Caco-2 (cell line): Measurements from ENCODE around the gene FAM181A. TPM values are rescaled to one million over a fixed set of nuclear protein-coding genes. Genes with fewer than 3 reads are reported as not detected.

Source experiments
- BruUV-seq: library from RNA; stranded (reverse); fragments of 400-500 nt; replicated peaks from 2 replicates; lab custom pipeline; 2021; lab: Mats Ljungman, UMichigan
- CTCF ChIA-PET: fragments of 300-600 bp; sonication (Branson Sonifier 250); formaldehyde crosslinking; loops from one replicate; lab custom pipeline; 2022; ENCODE audit warnings: antibody characterized with exemption; lab: Charles Lee
- POLR2A ChIA-PET: fragments of 300-600 bp; sonication (Branson Sonifier 250); formaldehyde crosslinking; loops from one replicate; lab custom pipeline; 2022; ENCODE audit warnings: antibody characterized with exemption; lab: Charles Lee
- DNase-seq, 2 experiments: peaks; one replicate each; pipeline versions ENCODE4 v3.0.0 to v3.0.0-alpha.2; 2020 to 2022
- H3K27me3 ChIP-seq: replicated peaks from 2 replicates; pipeline ENCODE4 v1.6.0; 2011; ENCODE audit warnings: low read length; ENCODE audit not compliant: control insufficient read depth, insufficient read depth
- H3K36me3 ChIP-seq: 2 replicates; pipeline ENCODE4 v1.5.1; 2011; ENCODE audit warnings: low read length; ENCODE audit not compliant: control insufficient read depth, insufficient read depth
- H3K4me1 ChIP-seq: fragments of 250-450 bp; sonication (Bioruptor Pico); 2 replicates; pipeline ENCODE4 v1.5.1; 2020; ENCODE audit warnings: mild to moderate bottlenecking
- H3K4me3 ChIP-seq: 2 replicates; pipeline ENCODE4 v1.5.1; 2011; ENCODE audit warnings: low read depth, mild to moderate bottlenecking, control low read depth, low read length
- H3K9me3 ChIP-seq: fragments of 250-450 bp; sonication (Bioruptor Pico); 2 replicates; pipeline ENCODE4 v1.5.1; 2020; ENCODE audit warnings: mild to moderate bottlenecking, moderate library complexity
- H3K27ac Mint-ChIP-seq: one replicate; pipeline ENCODE4 v1.8.0; 2022; ENCODE audit warnings: mixed read lengths; ENCODE audit not compliant: unreplicated experiment
- H3K27me3 Mint-ChIP-seq: one replicate; pipeline ENCODE4 v1.8.0; 2022; ENCODE audit warnings: mixed read lengths; ENCODE audit not compliant: insufficient read depth, unreplicated experiment
- H3K36me3 Mint-ChIP-seq: one replicate; pipeline ENCODE4 v1.8.0; 2022; ENCODE audit warnings: mild to moderate bottlenecking, mixed read lengths; ENCODE audit not compliant: insufficient read depth, unreplicated experiment
- H3K4me1 Mint-ChIP-seq: one replicate; pipeline ENCODE4 v1.8.0; 2022; ENCODE audit warnings: low read depth, mixed read lengths; ENCODE audit not compliant: unreplicated experiment
- H3K4me3 Mint-ChIP-seq: one replicate; pipeline ENCODE4 v1.8.0; 2022; ENCODE audit warnings: mild to moderate bottlenecking, moderate library complexity, mixed read lengths; ENCODE audit not compliant: unreplicated experiment
- H3K9me3 Mint-ChIP-seq: one replicate; pipeline ENCODE4 v1.8.0; 2022; ENCODE audit warnings: mixed read lengths; ENCODE audit not compliant: unreplicated experiment
- CTCF ChIP-seq, 2 experiments: fragments of 200-600 bp in 1 of 2; IDR thresholded peaks; 1 replicate in 1 of 2; 2 replicates in 1 of 2; pipeline versions ENCODE4 v1.5.1 to v1.8.0; 2011 to 2022; ENCODE audit warnings: antibody characterized with exemption in 1 of 2, control low read depth in 1 of 2, inconsistent platforms in 1 of 2, low read depth in 1 of 2, low read length in 1 of 2, mild to moderate bottlenecking in 1 of 2, moderate library complexity in 1 of 2; ENCODE audit not compliant: insufficient read depth in 1 of 2, severe bottlenecking in 1 of 2, unreplicated experiment in 1 of 2
- intact Hi-C: fragments of 100-400 bp; cut with micrococcal nuclease; formaldehyde crosslinking; loops from one replicate; pipeline ENCODE4 v1.10.0; 2022; ENCODE audit not compliant: unreplicated experiment
- total RNA-seq: library from RNA; stranded (reverse); gene quantifications from 2 replicates; pipeline ENCODE4 v1.2.3, GENCODE V29; 2022

Gene FAM181A
- total RNA-seq, 1 experiment from 2014 or later = not detected

GRCh38 chr14:93961620-93962019, 34.5 kb downstream of the FAM181A start:
- H3K36me3 ChIP-seq = no peaks in the 10 kb centered on the region
- H3K4me3 ChIP-seq = no peak overlapping the region
- Mint-ChIP-seq H3K4me3 (no peak overlapping the region), H3K9me3 (no peaks in the 10 kb centered on the region), H3K27me3 (no peaks in the 10 kb centered on the region), H3K27ac (no peak overlapping the region), H3K4me1 (peaks cover 14% of the 10 kb centered on the region), H3K36me3 (no peaks in the 10 kb centered on the region)
- ChIA-PET POLR2A (no interaction called here), CTCF (no interaction called here)
- TF ChIP-seq CTCF (IDR thresholded peaks at IDR 0.05; ENCODE audit: insufficient read depth in 1 of 2, low read depth in 1 of 2, low read length in 1 of 2, severe bottlenecking in 1 of 2, unreplicated experiment in 1 of 2) = no peak
- no peaks in the 10 kb centered on the region for H3K9me3 ChIP-seq
- peaks cover 51% of the 10 kb centered on the region for H3K4me1 ChIP-seq
- no peak for DNase-seq
- intact Hi-C loops = no loop called here
- no peaks in the 10 kb centered on the region for H3K27me3 ChIP-seq
- no TSS peak for BruUV-seq

GRCh38 chr14:93962701-93963601, 35.8 kb downstream of the FAM181A start:
- ChIA-PET POLR2A (no interaction called here), CTCF (interaction anchor here (0.6 kb wide), 1 partner anchor 9 kb away, joined by 3 read pairs; no protein-coding TSS in a partner anchor)
- BruUV-seq = no TSS peak
- Histone ChIP-seq H3K4me3 (no peak overlapping the region), H3K4me1 (peaks cover 42% of the 10 kb centered on the region), H3K9me3 (no peaks in the 10 kb centered on the region), H3K27me3 (no peaks in the 10 kb centered on the region), H3K36me3 (no peaks in the 10 kb centered on the region)
- TF ChIP-seq CTCF (IDR thresholded peaks at IDR 0.05; ENCODE audit: insufficient read depth in 1 of 2, low read depth in 1 of 2, low read length in 1 of 2, severe bottlenecking in 1 of 2, unreplicated experiment in 1 of 2) = no peak
- peaks cover 14% of the 10 kb centered on the region for H3K4me1 Mint-ChIP-seq
- no peak overlapping the region for H3K27ac Mint-ChIP-seq
- no peaks in the 10 kb centered on the region for H3K36me3 Mint-ChIP-seq
- H3K4me3 Mint-ChIP-seq = no peak overlapping the region
- intact Hi-C loops = no loop called here
- H3K9me3 Mint-ChIP-seq = no peaks in the 10 kb centered on the region
- no peaks in the 10 kb centered on the region for H3K27me3 Mint-ChIP-seq
- DNase-seq = no peak

GRCh38 chr14:93963692-93964091, 36.5 kb downstream of the FAM181A start:
- Histone ChIP-seq H3K36me3 (no peaks in the 10 kb centered on the region), H3K27me3 (no peaks in the 10 kb centered on the region), H3K9me3 (no peaks in the 10 kb centered on the region), H3K4me3 (no peak overlapping the region), H3K4me1 (peaks cover 35% of the 10 kb centered on the region)
- Mint-ChIP-seq H3K9me3 (no peaks in the 10 kb centered on the region), H3K36me3 (no peaks in the 10 kb centered on the region), H3K4me1 (peaks cover 14% of the 10 kb centered on the region), H3K4me3 (no peak overlapping the region), H3K27ac (no peak overlapping the region), H3K27me3 (no peaks in the 10 kb centered on the region)
- ChIA-PET POLR2A (no interaction called here), CTCF (interaction anchor here (0.6 kb wide), 1 partner anchor 8 kb away, joined by 3 read pairs; no protein-coding TSS in a partner anchor)
- no peak for DNase-seq
- intact Hi-C loops = no loop called here
- BruUV-seq = no TSS peak
- no peak for TF ChIP-seq CTCF (IDR thresholded peaks at IDR 0.05; ENCODE audit: insufficient read depth in 1 of 2, low read depth in 1 of 2, low read length in 1 of 2, severe bottlenecking in 1 of 2, unreplicated experiment in 1 of 2)
